ENCODE data around the gene PLPPR3. TPM values are rescaled to one million over a fixed set of nuclear protein-coding genes. Genes with fewer than 3 reads are reported as not detected.
A peak's percentile ranks its signal among the peaks of the same experiment; 100 is the strongest.

The PLPPR3 gene
- total RNA-seq, 4 donors from 2014 or later: not detected

DNA sequence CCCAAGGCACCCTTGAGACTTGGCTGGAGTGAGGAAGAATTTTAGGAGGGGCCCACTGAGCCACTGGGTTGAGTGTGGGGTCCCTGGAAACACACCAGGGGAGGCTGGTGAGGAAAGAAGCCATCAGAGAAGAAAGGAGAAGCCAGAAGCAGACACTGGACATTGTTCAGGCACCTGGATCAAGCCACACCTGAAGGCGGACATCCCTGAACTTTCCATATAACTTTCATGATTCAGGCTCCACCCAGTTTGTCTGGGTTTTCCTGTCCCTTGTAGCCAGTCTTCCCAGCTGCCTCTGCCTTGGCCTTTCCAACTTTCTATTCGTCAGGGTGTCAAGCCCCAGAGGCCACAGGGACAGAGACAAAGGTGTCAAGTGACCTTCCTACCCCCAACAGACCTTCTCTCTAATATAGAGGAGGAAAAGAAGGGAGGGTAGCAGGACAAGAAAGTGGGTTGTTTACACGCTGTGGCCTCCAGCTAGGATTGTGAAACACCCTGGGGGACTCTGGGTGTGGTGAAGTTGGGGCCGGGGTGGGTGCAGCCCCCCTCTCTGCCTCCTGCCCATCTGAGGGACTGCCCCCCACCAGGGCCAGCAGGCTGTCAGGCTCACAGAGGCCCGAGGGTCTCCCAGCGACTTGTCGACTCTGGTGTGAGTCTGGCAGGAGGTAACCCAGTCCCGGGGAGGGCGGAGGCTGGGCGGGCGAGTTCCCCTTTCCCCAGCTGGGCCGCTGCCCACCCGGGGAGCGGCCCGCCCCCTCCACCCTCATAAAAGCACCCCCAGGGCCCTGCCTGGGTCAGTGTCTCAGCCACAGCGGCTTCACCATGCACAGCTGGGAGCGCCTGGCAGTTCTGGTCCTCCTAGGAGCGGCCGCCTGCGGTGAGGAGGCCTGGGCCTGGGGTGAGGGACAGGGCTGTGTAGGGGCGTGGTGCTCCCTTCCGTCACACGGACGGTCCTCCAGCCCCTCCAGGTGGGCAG lies 37.4 kb upstream of the PLPPR3 start, which contains the start of gene CFD:
CFD (plus strand) TSS at position 797 of the 976 bp plus-strand sequence; CDS start at position 823, 26 bp downstream.
- Histone ChIP-seq H3K4me3 (peak within 1 kb of the TSS; percentile 31 to 54 (median 42)), H3K36me3 (no peaks in the 10 kb centered on the region), H3K27me3 (peaks cover 46 to 72% (median 61%) of the 10 kb centered on the region in 3 donors), H3K9me3 (no peaks in the 10 kb centered on the region), H3K27ac (peak within 1 kb of the TSS; percentile 62 to 75 (median 66)), H3K4me1 (no peaks in the 10 kb centered on the region)
- intact Hi-C loops (cut with DNase I; ENCODE audit: low total_unique reads): loop anchor here (5.0 kb wide), 1 partner anchor 123 kb away; the partner anchor contains the start of gene WDR18
- DNase-seq (peak; percentile 52 to 79), ATAC-seq (peak; percentile 63 to 65)
- TF ChIP-seq POLR2A (IDR thresholded peaks at IDR 0.05): peak; percentile 43 to 61
- TF ChIP-seq, protein P1, sequence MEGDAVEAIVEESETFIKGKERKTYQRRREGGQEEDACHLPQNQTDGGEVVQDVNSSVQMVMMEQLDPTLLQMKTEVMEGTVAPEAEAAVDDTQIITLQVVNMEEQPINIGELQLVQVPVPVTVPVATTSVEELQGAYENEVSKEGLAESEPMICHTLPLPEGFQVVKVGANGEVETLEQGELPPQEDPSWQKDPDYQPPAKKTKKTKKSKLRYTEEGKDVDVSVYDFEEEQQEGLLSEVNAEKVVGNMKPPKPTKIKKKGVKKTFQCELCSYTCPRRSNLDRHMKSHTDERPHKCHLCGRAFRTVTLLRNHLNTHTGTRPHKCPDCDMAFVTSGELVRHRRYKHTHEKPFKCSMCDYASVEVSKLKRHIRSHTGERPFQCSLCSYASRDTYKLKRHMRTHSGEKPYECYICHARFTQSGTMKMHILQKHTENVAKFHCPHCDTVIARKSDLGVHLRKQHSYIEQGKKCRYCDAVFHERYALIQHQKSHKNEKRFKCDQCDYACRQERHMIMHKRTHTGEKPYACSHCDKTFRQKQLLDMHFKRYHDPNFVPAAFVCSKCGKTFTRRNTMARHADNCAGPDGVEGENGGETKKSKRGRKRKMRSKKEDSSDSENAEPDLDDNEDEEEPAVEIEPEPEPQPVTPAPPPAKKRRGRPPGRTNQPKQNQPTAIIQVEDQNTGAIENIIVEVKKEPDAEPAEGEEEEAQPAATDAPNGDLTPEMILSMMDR (IDR thresholded peaks at IDR 0.05 in 4 of 5, conservative IDR thresholded peaks at IDR 0.05 in 1 of 5): no peak
- in situ Hi-C loops (cut with MboI; ENCODE audit: low sequenced_read_pairs in 4 of 4): loop anchor here in 1 of 4 donors (25.0 kb wide), 1 partner anchor 128 kb away; the partner anchor contains the start of gene WDR18

DNA sequence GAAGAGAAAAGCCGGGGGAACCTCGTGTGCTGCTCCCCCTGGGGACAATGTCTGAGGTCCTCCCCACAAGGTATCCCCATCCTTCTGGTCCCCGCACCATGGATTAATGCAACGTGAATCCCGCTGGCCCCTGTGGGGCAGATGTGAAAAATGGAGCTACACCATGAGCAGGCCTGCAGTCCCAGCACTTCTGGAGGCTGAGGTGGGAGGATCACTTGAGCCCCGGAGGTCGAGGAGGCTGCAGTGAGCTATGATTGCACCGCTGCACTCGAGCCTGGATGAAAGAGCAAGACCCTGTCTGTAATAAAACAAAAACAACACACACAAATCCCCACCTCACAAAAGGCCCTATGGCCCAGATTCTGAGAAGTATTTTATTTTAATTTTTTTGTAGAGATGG lies 36.5 kb upstream of the PLPPR3 start:
- ATAC-seq (no peak), DNase-seq (no peak)
- in situ Hi-C loops (cut with MboI; ENCODE audit: low sequenced_read_pairs in 4 of 4): loop anchor here in 1 of 4 donors (25.0 kb wide), 1 partner anchor 129 kb away; the partner anchor contains the start of gene WDR18
- H3K4me1 ChIP-seq: no peaks in the 10 kb centered on the region
- no peak for TF ChIP-seq POLR2A (IDR thresholded peaks at IDR 0.05)
- TF ChIP-seq, protein P1 (IDR thresholded peaks at IDR 0.05 in 4 of 5, conservative IDR thresholded peaks at IDR 0.05 in 1 of 5): no peak
- H3K36me3 ChIP-seq: no peaks in the 10 kb centered on the region
- no peak overlapping the region for H3K4me3 ChIP-seq
- H3K9me3 ChIP-seq: no peaks in the 10 kb centered on the region
- H3K27ac ChIP-seq: peak overlapping the region in 1 of 4 donors; percentile 64
- peaks cover 50 to 78% (median 62%) of the 10 kb centered on the region in 3 donors for H3K27me3 ChIP-seq
- intact Hi-C loops (cut with DNase I; ENCODE audit: low total_unique reads): loop anchor here (5.0 kb wide), 1 partner anchor 124 kb away; the partner anchor contains the start of gene WDR18

DNA sequence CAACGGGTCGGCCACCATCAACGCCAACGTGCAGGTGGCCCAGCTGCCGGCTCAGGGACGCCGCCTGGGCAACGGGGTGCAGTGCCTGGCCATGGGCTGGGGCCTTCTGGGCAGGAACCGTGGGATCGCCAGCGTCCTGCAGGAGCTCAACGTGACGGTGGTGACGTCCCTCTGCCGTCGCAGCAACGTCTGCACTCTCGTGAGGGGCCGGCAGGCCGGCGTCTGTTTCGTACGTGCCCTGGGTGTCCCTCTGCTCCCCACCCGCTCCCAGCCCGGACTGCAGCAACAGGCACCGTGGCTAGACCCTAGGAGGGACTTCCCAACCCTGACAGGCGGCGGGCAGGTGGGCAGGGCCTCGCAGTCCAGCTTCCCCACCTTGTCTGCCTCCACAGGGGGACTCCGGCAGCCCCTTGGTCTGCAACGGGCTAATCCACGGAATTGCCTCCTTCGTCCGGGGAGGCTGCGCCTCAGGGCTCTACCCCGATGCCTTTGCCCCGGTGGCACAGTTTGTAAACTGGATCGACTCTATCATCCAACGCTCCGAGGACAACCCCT lies 33.9 kb upstream of the PLPPR3 start:
- in situ Hi-C loops (cut with MboI; ENCODE audit: low sequenced_read_pairs in 4 of 4) (loop anchor here in 1 of 4 donors (25.0 kb wide), 1 partner anchor 132 kb away; the partner anchor contains the start of gene WDR18), intact Hi-C loops (cut with DNase I; ENCODE audit: low total_unique reads) (loop anchor here (2.0 to 5.0 kb wide), 2 partner anchors 65 to 127 kb away; partner anchors contain the start of gene WDR18)
- Histone ChIP-seq H3K36me3 (no peaks in the 10 kb centered on the region), H3K4me3 (no peak overlapping the region), H3K4me1 (peaks cover 0 to 4% of the 10 kb centered on the region in 2 donors), H3K27me3 (peaks cover 52 to 72% (median 57%) of the 10 kb centered on the region in 3 donors), H3K27ac (no peak overlapping the region), H3K9me3 (no peaks in the 10 kb centered on the region)
- no peak for ATAC-seq
- no peak for DNase-seq
- TF ChIP-seq, protein P1 (IDR thresholded peaks at IDR 0.05 in 4 of 5, conservative IDR thresholded peaks at IDR 0.05 in 1 of 5): no peak
- TF ChIP-seq POLR2A (IDR thresholded peaks at IDR 0.05): no peak

DNA sequence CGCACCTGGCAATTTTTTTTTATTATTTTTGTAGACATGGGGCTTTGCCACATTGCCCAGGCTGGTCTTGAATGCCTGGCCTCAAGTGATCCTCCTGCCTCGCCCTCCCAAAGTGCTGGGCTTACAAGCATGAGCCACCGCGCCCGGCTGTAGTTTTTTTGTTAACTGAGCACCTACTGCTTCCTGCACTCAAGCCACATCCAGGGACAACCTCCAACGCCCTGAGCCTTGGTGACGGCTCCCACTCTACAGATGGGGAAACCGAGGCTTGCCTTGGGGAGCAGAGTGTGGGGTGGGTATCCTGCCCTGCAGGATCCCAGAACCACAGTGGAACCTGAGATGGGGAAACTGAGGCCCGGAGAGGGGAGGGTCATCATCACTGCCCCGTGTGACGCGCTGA lies 33.4 kb upstream of the PLPPR3 start:
- in situ Hi-C loops (cut with MboI; ENCODE audit: low sequenced_read_pairs in 4 of 4) (loop anchor here in 1 of 4 donors (25.0 kb wide), 1 partner anchor 132 kb away; the partner anchor contains the start of gene WDR18), intact Hi-C loops (cut with DNase I; ENCODE audit: low total_unique reads) (loop anchor here (5.0 kb wide), 1 partner anchor 127 kb away; the partner anchor contains the start of gene WDR18)
- Histone ChIP-seq H3K9me3 (no peaks in the 10 kb centered on the region), H3K27me3 (peaks cover 48 to 67% (median 54%) of the 10 kb centered on the region in 3 donors), H3K36me3 (no peaks in the 10 kb centered on the region), H3K27ac (no peak overlapping the region), H3K4me3 (no peak overlapping the region), H3K4me1 (peaks cover 0 to 6% of the 10 kb centered on the region in 2 donors)
- DNase-seq (no peak), ATAC-seq (no peak)
- TF ChIP-seq, protein P1 (IDR thresholded peaks at IDR 0.05 in 4 of 5, conservative IDR thresholded peaks at IDR 0.05 in 1 of 5): no peak
- TF ChIP-seq POLR2A (IDR thresholded peaks at IDR 0.05): no peak

All from gastrocnemius medialis (tissue), 4 donors.